ENCODE measurements around the gene SLC22A23. TPM values are rescaled to one million over a fixed set of nuclear protein-coding genes. Genes with fewer than 3 reads are reported as not detected.

SLC22A23 gene
- total RNA-seq, 2 donors from 2014 or later, result 11.1 to 13.3 TPM

DNA sequence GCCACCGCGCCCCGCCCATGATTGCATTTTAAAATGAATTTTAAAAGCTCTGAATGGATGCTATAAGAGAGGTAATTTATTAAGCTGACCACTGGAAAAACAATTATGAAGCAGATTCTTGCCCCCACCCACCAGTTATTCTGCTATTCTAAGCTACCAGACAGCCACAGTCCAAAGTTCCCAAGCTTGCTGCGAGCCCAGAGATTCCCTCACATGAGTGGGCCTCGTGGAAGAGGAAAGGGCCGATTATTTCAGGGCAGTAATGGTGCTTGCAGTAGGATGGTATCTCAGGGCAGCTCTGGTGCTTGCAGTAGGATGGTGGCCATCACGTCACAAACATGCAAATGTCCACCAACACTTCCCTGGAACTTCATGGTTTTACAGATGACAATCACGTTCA is 56.7 kb downstream of the SLC22A23 start:
- Mint-ChIP-seq H3K27me3 (ENCODE audit: insufficient read depth) (no peaks in the 10 kb centered on the region), H3K27ac (no peak overlapping the region), H3K4me1 (peaks cover 38% of the 10 kb centered on the region), H3K36me3 (ENCODE audit: low read depth) (no peaks in the 10 kb centered on the region), H3K9me3 (no peaks in the 10 kb centered on the region), H3K4me3 (no peak overlapping the region)
- H3K36me3 ChIP-seq (ENCODE audit: control insufficient read depth, insufficient read depth, low read length), result no peaks in the 10 kb centered on the region
- H3K9ac ChIP-seq (ENCODE audit: extremely low read depth, low read length, poor library complexity, severe bottlenecking), result no peak overlapping the region
- H3K27me3 ChIP-seq (ENCODE audit: control insufficient read depth, insufficient read depth, low read length, poor library complexity, severe bottlenecking), result no peaks in the 10 kb centered on the region
- no peak for DNase-seq
- H3K4me3 ChIP-seq (ENCODE audit: low read length), result no peak overlapping the region
- no peak for TF ChIP-seq CTCF (conservative IDR thresholded peaks at IDR 0.05)
- H3K4me1 ChIP-seq (ENCODE audit: control insufficient read depth, insufficient read depth, low read length), result peaks cover 19% of the 10 kb centered on the region
- H3K27ac ChIP-seq (ENCODE audit: low read depth, low read length), result no peak overlapping the region
- H3K9me3 ChIP-seq (ENCODE audit: control insufficient read depth, low read length), result no peaks in the 10 kb centered on the region
- WGBS, 2 experiments (ENCODE audit: insufficient coverage in 1 of 2, insufficient read length in 1 of 2), result 83 to 85% methylated on average over 3 to 8 of the region's 8 CpGs

GRCh38 chr6:3398755-3399696 is 57.8 kb downstream of the SLC22A23 start:
- WGBS, 2 experiments (ENCODE audit: insufficient coverage in 1 of 2, insufficient read length in 1 of 2), result 91 to 93% methylated on average over 11 to 18 of the region's 18 CpGs
- H3K36me3 Mint-ChIP-seq (ENCODE audit: low read depth), result no peaks in the 10 kb centered on the region
- no peaks in the 10 kb centered on the region for H3K27me3 Mint-ChIP-seq (ENCODE audit: insufficient read depth)

DNA sequence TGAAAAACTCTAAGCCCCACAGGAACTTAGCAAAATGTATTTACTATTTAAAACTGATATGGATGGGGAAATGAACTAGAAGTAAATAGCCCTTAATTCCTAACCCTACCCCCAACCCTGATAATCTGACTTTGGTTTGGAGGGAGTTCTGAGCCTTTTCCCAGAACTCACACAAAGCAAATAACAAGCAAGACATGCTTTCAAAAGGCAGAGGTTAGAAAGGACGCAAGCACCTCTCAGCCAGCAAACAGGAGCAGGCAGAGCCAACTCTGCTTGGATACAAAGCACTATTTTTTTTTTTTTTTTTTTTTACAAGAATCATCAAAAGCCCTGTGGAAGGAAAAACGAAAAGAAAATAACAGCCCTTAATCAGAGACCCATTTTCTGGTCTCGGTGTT is 58.7 kb downstream of the SLC22A23 start:
- TF ChIP-seq CTCF (conservative IDR thresholded peaks at IDR 0.05), result no peak
- H3K4me1 ChIP-seq (ENCODE audit: control insufficient read depth, insufficient read depth, low read length), result peaks cover 11% of the 10 kb centered on the region
- 57 to 95% methylated on average over 2 to 3 of the region's 3 CpGs for WGBS, 2 experiments (ENCODE audit: insufficient coverage in 1 of 2, insufficient read length in 1 of 2)
- H3K27ac Mint-ChIP-seq, result no peak overlapping the region
- no peak overlapping the region for H3K4me3 ChIP-seq (ENCODE audit: low read length)
- H3K4me1 Mint-ChIP-seq, result peaks cover 26% of the 10 kb centered on the region
- H3K9me3 ChIP-seq (ENCODE audit: control insufficient read depth, low read length), result no peaks in the 10 kb centered on the region
- H3K9me3 Mint-ChIP-seq, result no peaks in the 10 kb centered on the region
- H3K36me3 Mint-ChIP-seq (ENCODE audit: low read depth), result no peaks in the 10 kb centered on the region
- DNase-seq, result no peak
- H3K9ac ChIP-seq (ENCODE audit: extremely low read depth, low read length, poor library complexity, severe bottlenecking), result no peak overlapping the region
- H3K27ac ChIP-seq (ENCODE audit: low read depth, low read length), result no peak overlapping the region
- H3K4me3 Mint-ChIP-seq, result no peak overlapping the region
- no peaks in the 10 kb centered on the region for H3K36me3 ChIP-seq (ENCODE audit: control insufficient read depth, insufficient read depth, low read length)
- no peaks in the 10 kb centered on the region for H3K27me3 ChIP-seq (ENCODE audit: control insufficient read depth, insufficient read depth, low read length, poor library complexity, severe bottlenecking)
- no peaks in the 10 kb centered on the region for H3K27me3 Mint-ChIP-seq (ENCODE audit: insufficient read depth)

More at GRCh38 chr6:3398755-3399696, 57.8 kb downstream of the SLC22A23 start:
- H3K9me3 ChIP-seq (ENCODE audit: control insufficient read depth, low read length), result no peaks in the 10 kb centered on the region
- TF ChIP-seq CTCF (conservative IDR thresholded peaks at IDR 0.05), result no peak
- no peak overlapping the region for H3K4me3 ChIP-seq (ENCODE audit: low read length)
- no peak overlapping the region for H3K27ac Mint-ChIP-seq
- no peak overlapping the region for H3K27ac ChIP-seq (ENCODE audit: low read depth, low read length)
- peaks cover 34% of the 10 kb centered on the region for H3K4me1 Mint-ChIP-seq
- H3K36me3 ChIP-seq (ENCODE audit: control insufficient read depth, insufficient read depth, low read length), result no peaks in the 10 kb centered on the region
- no peaks in the 10 kb centered on the region for H3K27me3 ChIP-seq (ENCODE audit: control insufficient read depth, insufficient read depth, low read length, poor library complexity, severe bottlenecking)
- H3K4me3 Mint-ChIP-seq, result no peak overlapping the region
- DNase-seq, result no peak
- H3K9me3 Mint-ChIP-seq, result no peaks in the 10 kb centered on the region
- H3K9ac ChIP-seq (ENCODE audit: extremely low read depth, low read length, poor library complexity, severe bottlenecking), result no peak overlapping the region
- H3K4me1 ChIP-seq (ENCODE audit: control insufficient read depth, insufficient read depth, low read length), result peaks cover 11% of the 10 kb centered on the region
